CD14-positive monocyte (primary cell): ENCODE measurements around the gene MDM4. TPM values are rescaled to one million over a fixed set of nuclear protein-coding genes. Genes with fewer than 3 reads are reported as not detected.
A peak's percentile ranks its signal among the peaks of the same experiment; 100 is the strongest.

Experiments used
- DNase-seq, 3 donors: peaks; one replicate each; pipeline ENCODE4 v3.0.0-alpha.2; 2011 to 2022
- H2AFZ ChIP-seq: 2 replicates; pipeline ENCODE4 v1.6.0; 2012; ENCODE audit warnings: mild to moderate bottlenecking, low read depth, low read length, inconsistent platforms; ENCODE audit not compliant: insufficient read depth, poor library complexity, severe bottlenecking
- H3K27ac ChIP-seq, 2 donors: 1 replicate in 1 of 2; 2 replicates in 1 of 2; pipeline ENCODE4 v1.5.1; 2012 to 2013; ENCODE audit warnings: low read length in 2 of 2, control low read depth in 1 of 2, inconsistent platforms in 1 of 2, low read depth in 1 of 2, mild to moderate bottlenecking in 1 of 2
- H3K27me3 ChIP-seq, 2 donors: one replicate each; pipeline versions ENCODE4 v1.6.0 to v1.6.1; 2011 to 2013; ENCODE audit warnings: low read length in 2 of 2; ENCODE audit not compliant: control insufficient read depth in 2 of 2, insufficient read depth in 2 of 2
- H3K36me3 ChIP-seq, 2 donors: replicated peaks in 1 of 2; 1 replicate in 1 of 2; 2 replicates in 1 of 2; pipeline versions ENCODE4 v1.5.1 to v1.6.1; 2012 to 2013; ENCODE audit warnings: low read length in 2 of 2, control low read depth in 1 of 2, inconsistent platforms in 1 of 2, mild to moderate bottlenecking in 1 of 2; ENCODE audit not compliant: insufficient read depth in 2 of 2, control insufficient read depth in 1 of 2
- H3K4me1 ChIP-seq, 2 donors: 1 replicate in 1 of 2; 2 replicates in 1 of 2; pipeline versions ENCODE4 v1.5.1 to v1.6.1; 2012 to 2013; ENCODE audit warnings: low read length in 2 of 2, control low read depth in 1 of 2, inconsistent platforms in 1 of 2, mild to moderate bottlenecking in 1 of 2, moderate library complexity in 1 of 2; ENCODE audit not compliant: insufficient read depth in 2 of 2, control insufficient read depth in 1 of 2
- H3K4me2 ChIP-seq: replicated peaks from 2 replicates; pipeline ENCODE3; 2012; ENCODE audit warnings: low read length, moderate library complexity, mild to moderate bottlenecking; ENCODE audit not compliant: poor library complexity, severe bottlenecking; ENCODE audit errors: extremely low read depth
- H3K4me3 ChIP-seq, 3 experiments: fragments of 200-600 bp in 1 of 3; sonication (generic) in 1 of 3; replicated peaks in 1 of 3; 1 replicate in 2 of 3; 2 replicates in 1 of 3; pipeline ENCODE4 v1.5.1; 2011 to 2013; ENCODE audit warnings: low read length in 3 of 3, mild to moderate bottlenecking in 3 of 3, control low read depth in 2 of 3, low read depth in 2 of 3, inconsistent platforms in 1 of 3, moderate library complexity in 1 of 3
- H3K79me2 ChIP-seq: 2 replicates; pipeline ENCODE4 v1.6.0; 2012; ENCODE audit warnings: mild to moderate bottlenecking, control low read depth, inconsistent platforms, low read length, moderate library complexity; ENCODE audit not compliant: insufficient read depth
- H3K9ac ChIP-seq: 2 replicates; pipeline ENCODE4 v1.6.0; 2017; ENCODE audit warnings: low read length, mild to moderate bottlenecking; ENCODE audit not compliant: insufficient read depth, poor library complexity, severe bottlenecking
- H3K9me3 ChIP-seq, 2 donors: replicated peaks in 1 of 2; 1 replicate in 1 of 2; 2 replicates in 1 of 2; pipeline versions ENCODE4 v1.5.1 to v1.6.1; 2012 to 2013; ENCODE audit warnings: low read length in 2 of 2, control low read depth in 1 of 2; ENCODE audit not compliant: control insufficient read depth in 1 of 2, insufficient read depth in 1 of 2
- H4K20me1 ChIP-seq: 2 replicates; pipeline ENCODE4 v1.6.0; 2012; ENCODE audit warnings: mild to moderate bottlenecking, low read length, control low read depth, moderate library complexity; ENCODE audit not compliant: insufficient read depth
- H3K27ac Mint-ChIP-seq, 7 donors: one replicate each; pipeline ENCODE4 v1.8.0; 2020; ENCODE audit warnings: mild to moderate bottlenecking in 7 of 7, mixed read lengths in 7 of 7, moderate library complexity in 6 of 7, inconsistent platforms in 2 of 7
- H3K27me3 Mint-ChIP-seq, 3 donors: one replicate each; pipeline ENCODE4 v1.8.0; 2021 to 2022; ENCODE audit warnings: low read depth in 3 of 3, mild to moderate bottlenecking in 3 of 3, mixed read lengths in 3 of 3, moderate library complexity in 3 of 3, inconsistent platforms in 1 of 3
- H3K36me3 Mint-ChIP-seq, 2 donors: one replicate each; pipeline ENCODE4 v1.8.0; 2020; ENCODE audit warnings: mixed read lengths in 2 of 2, inconsistent platforms in 1 of 2, mild to moderate bottlenecking in 1 of 2
- H3K4me1 Mint-ChIP-seq: one replicate; pipeline ENCODE4 v1.8.0; 2020; ENCODE audit warnings: mild to moderate bottlenecking, mixed read lengths
- H3K4me3 Mint-ChIP-seq, 2 donors: one replicate each; pipeline ENCODE4 v1.8.0; 2020; ENCODE audit warnings: mild to moderate bottlenecking in 2 of 2, mixed read lengths in 2 of 2, moderate library complexity in 1 of 2
- H3K9me3 Mint-ChIP-seq, 7 donors: one replicate each; pipeline ENCODE4 v1.8.0; 2020 to 2022; ENCODE audit warnings: mixed read lengths in 7 of 7, mild to moderate bottlenecking in 6 of 7, moderate library complexity in 6 of 7, inconsistent platforms in 2 of 7
- CTCF ChIP-seq: fragments of 200-600 bp; IDR thresholded peaks from one replicate; pipeline ENCODE4 v1.8.0; 2022; ENCODE audit warnings: antibody characterized with exemption, mild to moderate bottlenecking
- WGBS: methylation state at CpG from one replicate; pipeline ENCODE4 v1.1.5; 2013; ENCODE audit warnings: missing lambda C conversion rate; ENCODE audit not compliant: insufficient coverage; 5-methylcytosine and 5-hydroxymethylcytosine counted together
- intact Hi-C, 2 donors: fragments of 100-400 bp; cut with micrococcal nuclease; formaldehyde crosslinking; loops; one replicate each; pipeline versions ENCODE4 v1.15.0 to v1.15.1; 2023
- polyA plus RNA-seq, 3 donors: library from polyadenylated mRNA; depleted of rRNA in 1 of 3; unstranded in 2 of 3; stranded (reverse) in 1 of 3; fragments of 300-500 nt in 2 of 3; fragments of >200 nt in 1 of 3; fragmentation: Illumina TruSeq in 2 of 3; gene quantifications; 1 replicate in 2 of 3; 2 replicates in 1 of 3; pipeline ENCODE4 v1.2.3, GENCODE V29; 2012 to 2021

MDM4 gene
- polyA plus RNA-seq, 3 donors = 7.8 to 37.0 (median 10.2) TPM

- Mint-ChIP-seq H3K4me1 (peaks cover 25% of the 10 kb centered on the region), H3K36me3 (peaks cover 48 to 69% of the 10 kb centered on the region in 2 donors), H3K27me3 (peaks cover 0 to 3% (median 0%) of the 10 kb centered on the region in 3 donors), H3K4me3 (no peak overlapping the region), H3K27ac (no peak overlapping the region), H3K9me3 (peaks cover 0 to 2% (median 0%) of the 10 kb centered on the region in 7 donors)
- no peaks in the 10 kb centered on the region for H3K27me3 ChIP-seq
- no peak overlapping the region for H2AFZ ChIP-seq
- peaks cover 19 to 47% of the 10 kb centered on the region in 2 donors for H3K36me3 ChIP-seq
- H3K4me3 ChIP-seq = no peak overlapping the region
- no peaks in the 10 kb centered on the region for H3K79me2 ChIP-seq
- no peak overlapping the region for H3K27ac ChIP-seq
- no peak overlapping the region for H3K9ac ChIP-seq
- no peak for DNase-seq
- peaks cover 9 to 18% of the 10 kb centered on the region in 2 donors for H3K4me1 ChIP-seq
- no peak overlapping the region for H3K4me2 ChIP-seq
- H4K20me1 ChIP-seq = no peaks in the 10 kb centered on the region
- WGBS = 93% methylated on average over 5 of the region's 8 CpGs
- intact Hi-C loops = no loop called here
- no peak for TF ChIP-seq CTCF
- no peaks in the 10 kb centered on the region for H3K9me3 ChIP-seq
These were observed 60.2 kb downstream of the MDM4 start for GRCh38 chr1:204576422-204576821.

- H4K20me1 ChIP-seq = no peaks in the 10 kb centered on the region
- H3K79me2 ChIP-seq = no peaks in the 10 kb centered on the region
- peak overlapping the region in 1 of 3 experiments; percentile 70 for H3K4me3 ChIP-seq
- H3K9me3 Mint-ChIP-seq = peaks cover 0 to 2% (median 0%) of the 10 kb centered on the region in 7 donors
- no peak overlapping the region for H2AFZ ChIP-seq
- no peak for TF ChIP-seq CTCF
- no peak overlapping the region for H3K4me2 ChIP-seq
- H3K4me1 ChIP-seq = peaks cover 9 to 18% of the 10 kb centered on the region in 2 donors
- H3K27me3 ChIP-seq = no peaks in the 10 kb centered on the region
- H3K27me3 Mint-ChIP-seq = peaks cover 0 to 3% (median 0%) of the 10 kb centered on the region in 3 donors
- H3K27ac Mint-ChIP-seq = peak overlapping the region in 5 of 7 donors; percentile 31 to 56 (median 50)
- peaks cover 25% of the 10 kb centered on the region for H3K4me1 Mint-ChIP-seq
- H3K9ac ChIP-seq = peak overlapping the region; percentile 59
- peak overlapping the region in 1 of 2 donors; percentile 45 for H3K27ac ChIP-seq
- H3K4me3 Mint-ChIP-seq = no peak overlapping the region
- peaks cover 13 to 47% of the 10 kb centered on the region in 2 donors for H3K36me3 ChIP-seq
- DNase-seq = no peak
- intact Hi-C loops = no loop called here
- peaks cover 42 to 67% of the 10 kb centered on the region in 2 donors for H3K36me3 Mint-ChIP-seq
- H3K9me3 ChIP-seq = no peaks in the 10 kb centered on the region
- WGBS = 99% methylated on average over 7 of the region's 10 CpGs
These were observed 61.7 kb downstream of the MDM4 start for GRCh38 chr1:204577794-204578478.
